GM21737 (cell line): Measurements from ENCODE around the gene SATB2.

Source experiments
- ATAC-seq: cut with Tn5 transposase; IDR thresholded peaks from one replicate; pipeline ENCODE4 v1.9.1; 2021; ENCODE audit warnings: mild to moderate bottlenecking, moderate library complexity; ENCODE audit not compliant: unreplicated experiment

Gene SATB2

GRCh38 chr2:199336546-199336945, 121.2 kb downstream of the SATB2 start:
- ATAC-seq: no peak

GRCh38 chr2:199335502-199335901, 122.2 kb downstream of the SATB2 start:
- ATAC-seq: no peak

GRCh38 chr2:199329466-199329865, 128.3 kb downstream of the SATB2 start:
- no peak for ATAC-seq

- no peak for ATAC-seq
Observed at GRCh38 chr2:199329031-199329430, 128.7 kb downstream of the SATB2 start.

GRCh38 chr2:199325881-199326280, 131.9 kb downstream of the SATB2 start:
- no peak for ATAC-seq

GRCh38 chr2:199322151-199322550, 135.6 kb downstream of the SATB2 start:
- ATAC-seq: no peak

- ATAC-seq: no peak
Observed at GRCh38 chr2:199317646-199318045, 140.1 kb downstream of the SATB2 start.

- no peak for ATAC-seq
Observed at GRCh38 chr2:199316851-199317250, 140.9 kb downstream of the SATB2 start.

GRCh38 chr2:199315299-199316179, 142.2 kb downstream of the SATB2 start:
- no peak for ATAC-seq

GRCh38 chr2:199312931-199313330, 144.8 kb downstream of the SATB2 start:
- ATAC-seq: no peak

- ATAC-seq: no peak
Observed at GRCh38 chr2:199310771-199311585, 146.8 kb downstream of the SATB2 start.

GRCh38 chr2:199309973-199310372, 147.8 kb downstream of the SATB2 start:
- ATAC-seq: no peak

GRCh38 chr2:199309411-199309810, 148.3 kb downstream of the SATB2 start:
- ATAC-seq: no peak

- ATAC-seq: no peak
Observed at GRCh38 chr2:199308567-199308966, 149.2 kb downstream of the SATB2 start.

GRCh38 chr2:199307461-199307860, 150.3 kb downstream of the SATB2 start:
- no peak for ATAC-seq

- no peak for ATAC-seq
Observed at GRCh38 chr2:199306116-199306515, 151.6 kb downstream of the SATB2 start.

GRCh38 chr2:199303728-199304177, 154.0 kb downstream of the SATB2 start:
- ATAC-seq: no peak

GRCh38 chr2:199302851-199303250, 154.9 kb downstream of the SATB2 start:
- ATAC-seq: no peak

GRCh38 chr2:199288424-199288823, 169.3 kb downstream of the SATB2 start:
- ATAC-seq: no peak

- ATAC-seq: no peak
Observed at GRCh38 chr2:199282309-199282708, 175.4 kb downstream of the SATB2 start.

- no peak for ATAC-seq
Observed at GRCh38 chr2:199279146-199279545, 178.6 kb downstream of the SATB2 start.

GRCh38 chr2:199278099-199278498, 179.6 kb downstream of the SATB2 start:
- no peak for ATAC-seq
